Measurements from ENCODE around the gene DCTN5.
A peak's percentile ranks its signal among the peaks of the same experiment; 100 is the strongest.

Gene DCTN5

DNA sequence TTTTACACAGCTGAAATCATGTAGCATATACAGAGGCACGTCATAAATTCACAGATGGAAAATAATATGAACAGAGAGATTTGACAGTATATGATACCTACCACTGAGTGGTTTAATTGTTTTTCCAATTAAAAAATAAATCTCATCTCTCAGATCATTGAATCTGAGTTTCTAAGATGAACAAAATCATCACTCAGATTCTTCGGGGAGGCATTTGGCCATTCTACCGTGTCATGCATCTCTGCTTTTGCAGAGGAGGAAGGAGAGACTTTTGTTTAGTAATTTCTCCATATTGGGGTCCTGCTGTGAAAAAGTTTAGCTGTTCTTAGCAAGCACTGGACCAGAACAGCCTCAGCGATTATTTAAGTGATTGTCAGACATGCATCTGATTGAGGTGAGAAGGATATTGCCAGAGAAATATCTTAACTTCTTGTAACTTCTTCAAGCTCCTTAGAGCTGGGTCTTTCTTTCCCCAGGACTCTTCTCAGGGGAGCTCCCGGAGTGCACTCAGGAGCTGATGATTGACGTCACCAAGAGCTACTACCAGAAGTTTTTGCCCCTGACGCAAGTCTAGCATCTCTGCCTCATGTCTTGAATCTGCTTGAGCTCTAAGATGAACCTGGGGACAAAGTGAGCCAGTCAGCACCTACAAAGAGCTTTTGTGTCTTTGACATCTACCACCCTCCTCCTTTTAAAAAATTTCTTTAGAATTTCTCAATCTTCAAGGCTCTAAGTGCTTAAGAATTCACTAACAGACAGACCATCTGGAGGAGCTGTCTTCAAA lies 25.5 kb downstream of the DCTN5 start:
- DNase-seq: no peak

DNA sequence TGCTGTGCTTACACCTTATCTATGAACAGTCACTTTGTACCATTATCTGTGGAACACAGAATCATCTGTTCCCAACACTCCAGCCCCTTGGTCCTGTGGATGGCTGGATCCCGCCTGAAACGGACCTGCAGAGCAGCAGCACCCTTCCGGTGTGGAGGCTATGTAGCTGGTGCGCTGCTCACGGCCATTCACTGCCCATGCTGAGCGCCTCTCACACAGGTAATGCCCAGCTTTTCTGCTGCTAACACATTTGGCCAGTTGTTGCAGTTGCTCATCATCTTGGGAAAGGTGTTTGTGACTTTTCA lies 26.0 kb downstream of the DCTN5 start:
- DNase-seq: no peak

DNA sequence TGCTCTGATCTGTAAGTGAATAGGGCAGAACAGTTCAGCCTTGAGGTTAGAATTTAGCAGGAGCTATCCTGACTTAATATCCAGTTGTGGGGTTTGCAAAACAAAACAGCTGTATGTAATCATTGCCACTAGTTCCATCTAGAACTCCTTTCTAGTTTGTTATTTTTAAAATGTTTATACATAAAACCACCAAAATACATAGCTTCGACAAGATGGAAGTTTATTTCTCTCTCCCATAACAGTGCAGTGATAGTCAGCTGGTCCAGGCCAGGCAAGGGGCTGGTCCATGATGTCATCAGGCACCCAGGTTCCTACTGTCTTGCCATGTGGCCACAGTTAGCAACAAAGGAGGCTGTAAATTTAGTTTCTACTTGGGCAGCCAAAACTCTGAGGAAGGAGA lies 27.0 kb downstream of the DCTN5 start:
- DNase-seq: no peak

DNA sequence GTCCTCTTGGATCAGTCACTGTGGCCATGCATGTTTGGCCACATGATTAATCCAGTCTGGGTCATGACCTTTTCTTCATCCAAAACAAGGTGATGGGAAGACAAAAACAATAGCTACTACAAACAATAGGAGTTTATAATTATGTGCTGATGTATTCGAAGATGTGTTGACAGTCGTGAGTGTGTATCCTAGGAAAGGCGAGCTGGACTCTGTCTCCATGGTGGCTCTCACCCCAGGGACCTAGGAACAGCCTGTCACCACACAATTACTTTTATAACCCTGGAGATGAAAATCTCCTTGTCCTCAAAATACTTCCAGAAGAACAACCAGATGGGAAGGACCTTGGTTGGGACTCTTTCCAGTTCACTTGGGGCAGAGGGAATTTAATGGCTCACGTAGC lies 27.6 kb downstream of the DCTN5 start:
- DNase-seq: no peak

DNA sequence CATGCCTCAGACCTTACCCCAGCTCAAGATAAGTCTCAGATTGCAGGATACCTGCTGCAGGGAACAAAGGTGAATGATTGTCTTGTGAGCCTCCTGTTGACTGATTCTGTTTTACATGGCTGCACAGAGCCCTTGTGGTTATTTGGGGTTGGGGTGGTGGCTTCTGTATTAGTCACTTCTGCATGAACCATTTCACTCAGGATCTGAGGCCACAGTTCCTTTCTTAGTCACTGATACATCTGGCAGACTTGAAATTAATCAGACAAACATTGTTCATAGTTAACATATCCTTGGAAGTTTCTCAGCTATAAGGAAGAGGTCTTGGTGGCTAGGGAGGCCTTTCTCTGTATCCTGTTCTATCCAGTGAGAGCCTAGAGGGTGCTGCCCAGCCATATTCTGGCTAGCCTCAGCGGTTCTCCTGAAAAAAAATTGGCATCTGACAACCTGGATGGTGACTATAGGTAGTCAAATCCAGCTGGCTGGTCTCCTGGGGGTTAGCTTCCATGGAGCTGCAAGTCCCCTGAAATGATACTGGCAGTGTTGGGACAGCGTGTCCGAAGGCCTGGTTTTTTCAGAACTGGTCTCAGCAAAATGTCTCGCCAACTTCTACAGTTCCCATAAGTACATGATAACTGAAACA lies 29.0 kb downstream of the DCTN5 start:
- DNase-seq: no peak

DNA sequence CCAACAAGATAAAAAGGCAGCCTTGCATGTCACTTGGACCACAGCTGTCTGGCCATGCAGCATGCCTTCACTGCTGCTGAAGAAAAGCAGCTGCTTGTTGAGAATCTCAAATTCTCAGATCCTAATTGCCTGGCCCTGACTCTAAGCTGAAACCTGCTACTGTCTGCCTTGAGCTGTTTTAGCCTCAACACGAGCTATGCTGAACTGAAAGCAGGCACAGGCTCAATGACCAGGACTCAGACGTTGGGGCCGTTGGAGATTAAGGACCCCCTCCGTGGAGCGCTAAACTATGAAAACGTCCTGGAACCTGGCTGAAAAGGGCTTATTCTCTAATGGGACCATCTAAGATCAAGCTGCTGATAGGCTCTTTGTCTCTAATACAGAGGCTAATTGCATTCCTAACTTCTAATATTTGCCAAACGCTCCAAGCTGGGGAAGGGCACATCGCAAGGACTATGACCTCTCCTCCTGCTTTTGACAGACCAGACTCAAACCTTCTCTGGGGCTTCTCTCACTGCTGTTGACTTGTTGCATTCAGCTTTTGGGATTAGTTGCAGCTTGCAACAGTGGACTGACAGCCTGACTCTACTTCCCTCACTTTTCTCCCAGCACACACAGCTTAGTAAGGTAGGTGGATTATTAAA lies 32.8 kb downstream of the DCTN5 start:
- DNase-seq: no peak

DNA sequence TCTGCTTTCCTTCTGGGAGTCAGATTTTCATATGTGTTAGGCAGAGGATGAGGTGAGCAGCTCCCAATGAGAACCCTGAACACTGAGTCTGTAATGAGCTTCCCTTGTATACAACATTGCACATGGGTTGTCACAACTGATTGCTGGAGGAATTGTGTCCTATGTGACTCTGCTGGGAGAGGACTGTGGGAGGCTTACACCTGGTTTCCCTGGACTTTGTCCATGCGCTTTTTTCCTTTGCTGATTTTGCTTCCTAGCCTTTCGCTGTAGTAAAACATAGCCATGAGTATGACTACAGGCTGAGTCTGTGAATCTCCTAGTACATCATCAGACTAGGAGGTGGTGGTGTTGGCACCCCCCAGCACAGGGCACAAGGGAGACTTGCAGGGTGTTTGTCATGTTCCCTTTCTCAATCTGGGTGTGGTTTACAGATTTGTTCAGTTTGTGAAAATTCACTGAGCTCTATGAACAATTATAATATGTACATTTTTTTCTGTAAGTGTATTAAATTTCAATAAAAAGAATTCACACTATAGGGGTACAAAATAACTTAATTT lies 35.7 kb downstream of the DCTN5 start:
- no peak for DNase-seq

DNA sequence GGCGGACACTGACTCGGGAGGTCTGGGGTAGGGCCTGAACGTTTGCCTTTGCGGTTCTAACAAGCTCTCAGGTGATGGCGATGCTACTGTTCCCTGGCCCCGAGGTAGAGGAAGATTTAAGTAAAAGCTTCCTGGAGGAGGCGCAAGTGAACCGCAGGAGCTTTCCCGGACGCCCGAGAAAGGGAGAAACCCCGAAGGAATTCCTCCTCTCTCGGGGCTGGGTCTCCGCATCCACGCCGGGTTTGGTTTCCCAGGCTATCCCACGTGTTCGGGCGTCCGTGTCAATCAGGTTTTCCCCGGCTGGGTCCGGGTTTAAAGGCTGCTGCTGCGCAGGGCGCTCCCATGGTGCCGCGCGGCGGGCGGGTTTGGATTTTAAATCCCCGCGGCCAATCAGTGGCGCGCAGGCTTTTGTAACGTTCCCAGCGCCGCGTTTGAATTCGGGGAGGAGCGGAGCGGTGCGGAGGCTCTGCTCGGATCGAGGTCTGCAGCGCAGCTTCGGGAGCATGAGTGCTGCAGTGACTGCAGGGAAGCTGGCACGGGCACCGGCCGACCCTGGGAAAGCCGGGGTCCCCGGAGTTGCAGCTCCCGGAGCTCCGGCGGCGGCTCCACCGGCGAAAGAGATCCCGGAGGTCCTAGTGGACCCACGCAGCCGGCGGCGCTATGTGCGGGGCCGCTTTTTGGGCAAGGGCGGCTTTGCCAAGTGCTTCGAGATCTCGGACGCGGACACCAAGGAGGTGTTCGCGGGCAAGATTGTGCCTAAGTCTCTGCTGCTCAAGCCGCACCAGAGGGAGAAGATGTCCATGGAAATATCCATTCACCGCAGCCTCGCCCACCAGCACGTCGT lies 37.4 kb downstream of the DCTN5 start, which contains the start of gene PLK1:
PLK1 (plus strand) TSS at position 460 of the 844 bp plus-strand sequence; CDS start at position 504, 44 bp downstream.
- peak; percentile 38 for DNase-seq

DNA sequence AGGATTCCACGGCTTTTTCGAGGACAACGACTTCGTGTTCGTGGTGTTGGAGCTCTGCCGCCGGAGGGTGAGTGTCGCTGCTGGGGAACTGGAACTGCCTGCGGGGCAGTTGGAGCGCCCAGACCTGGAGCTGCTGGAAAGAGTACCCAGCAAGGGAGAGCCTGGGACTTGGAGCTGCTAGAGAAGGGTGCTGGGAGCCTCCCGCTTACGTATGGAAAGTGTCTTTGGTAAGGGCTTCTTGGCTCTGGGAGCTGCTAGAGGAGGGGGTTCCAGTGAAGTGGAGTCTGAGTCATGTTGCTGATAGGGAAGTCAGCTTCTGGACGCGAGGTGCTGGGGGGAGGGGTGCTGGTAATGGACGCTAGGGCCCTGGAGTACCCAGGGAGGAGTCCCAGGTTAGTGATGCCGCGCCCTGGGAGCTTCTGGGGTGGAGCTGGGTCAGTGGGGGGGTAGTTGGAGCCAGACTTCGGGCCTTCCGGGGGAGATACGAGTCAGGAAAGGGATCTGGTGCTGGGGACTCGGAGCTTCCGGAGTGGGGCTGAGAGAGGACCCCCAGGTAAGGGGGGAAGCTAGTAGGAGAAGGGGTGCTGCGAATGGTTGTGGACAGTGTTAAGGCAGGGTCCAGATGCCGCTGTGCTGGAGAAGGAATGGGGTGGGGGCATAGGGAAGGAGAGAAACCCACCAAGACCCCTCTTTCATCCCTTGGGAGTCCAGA lies 38.2 kb downstream of the DCTN5 start:
- DNase-seq: no peak

DNA sequence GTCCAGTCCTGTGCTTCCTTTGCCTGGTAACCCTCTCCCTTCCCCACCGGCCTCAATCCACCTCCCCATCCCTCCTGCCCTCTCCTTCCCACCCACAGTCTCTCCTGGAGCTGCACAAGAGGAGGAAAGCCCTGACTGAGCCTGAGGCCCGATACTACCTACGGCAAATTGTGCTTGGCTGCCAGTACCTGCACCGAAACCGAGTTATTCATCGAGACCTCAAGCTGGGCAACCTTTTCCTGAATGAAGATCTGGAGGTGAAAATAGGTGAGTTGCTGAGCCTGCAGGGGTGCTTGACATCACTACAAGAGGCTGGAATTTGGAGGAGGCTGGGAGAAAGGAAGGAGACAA lies 38.7 kb downstream of the DCTN5 start:
- no peak for DNase-seq

DNA sequence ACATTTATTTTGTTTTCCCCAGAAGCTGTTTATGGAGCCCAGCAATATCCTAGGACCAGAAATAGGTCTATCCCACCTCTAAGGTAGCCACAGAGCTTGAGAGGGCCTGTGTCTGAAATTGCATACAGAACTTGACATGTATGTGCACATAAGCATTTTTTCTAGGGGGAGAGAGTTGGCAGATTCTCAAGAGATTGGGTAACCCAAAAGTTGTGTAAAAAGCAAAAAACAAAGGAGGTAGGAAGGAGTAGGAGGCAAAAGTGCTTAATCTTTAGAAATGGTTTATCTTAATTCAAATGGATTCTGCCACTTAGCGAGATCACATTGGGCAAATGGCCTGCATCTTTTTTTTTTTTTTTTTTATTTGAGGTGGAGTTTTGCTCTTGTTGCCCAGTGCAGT lies 40.9 kb downstream of the DCTN5 start:
- DNase-seq: no peak

DNA sequence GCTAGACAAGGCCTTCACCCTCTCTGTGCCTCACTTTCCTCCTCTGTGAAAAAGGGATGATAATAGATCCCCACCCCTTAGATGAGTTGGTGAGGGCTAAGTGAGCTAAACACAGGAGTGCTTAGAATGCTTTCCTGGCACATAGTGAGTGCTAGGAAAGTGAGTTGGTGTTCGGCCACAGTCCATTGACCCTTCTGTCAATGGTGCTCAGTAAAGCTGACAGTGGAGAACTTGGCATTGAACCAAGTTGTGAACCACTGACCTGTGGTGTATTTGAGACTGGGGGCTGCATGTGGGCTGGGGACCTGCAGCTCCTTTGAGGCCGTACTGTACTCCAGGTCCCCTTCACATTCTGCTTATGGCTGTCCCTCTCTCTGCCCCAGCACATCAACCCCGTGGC lies 42.2 kb downstream of the DCTN5 start:
- no peak for DNase-seq

DNA sequence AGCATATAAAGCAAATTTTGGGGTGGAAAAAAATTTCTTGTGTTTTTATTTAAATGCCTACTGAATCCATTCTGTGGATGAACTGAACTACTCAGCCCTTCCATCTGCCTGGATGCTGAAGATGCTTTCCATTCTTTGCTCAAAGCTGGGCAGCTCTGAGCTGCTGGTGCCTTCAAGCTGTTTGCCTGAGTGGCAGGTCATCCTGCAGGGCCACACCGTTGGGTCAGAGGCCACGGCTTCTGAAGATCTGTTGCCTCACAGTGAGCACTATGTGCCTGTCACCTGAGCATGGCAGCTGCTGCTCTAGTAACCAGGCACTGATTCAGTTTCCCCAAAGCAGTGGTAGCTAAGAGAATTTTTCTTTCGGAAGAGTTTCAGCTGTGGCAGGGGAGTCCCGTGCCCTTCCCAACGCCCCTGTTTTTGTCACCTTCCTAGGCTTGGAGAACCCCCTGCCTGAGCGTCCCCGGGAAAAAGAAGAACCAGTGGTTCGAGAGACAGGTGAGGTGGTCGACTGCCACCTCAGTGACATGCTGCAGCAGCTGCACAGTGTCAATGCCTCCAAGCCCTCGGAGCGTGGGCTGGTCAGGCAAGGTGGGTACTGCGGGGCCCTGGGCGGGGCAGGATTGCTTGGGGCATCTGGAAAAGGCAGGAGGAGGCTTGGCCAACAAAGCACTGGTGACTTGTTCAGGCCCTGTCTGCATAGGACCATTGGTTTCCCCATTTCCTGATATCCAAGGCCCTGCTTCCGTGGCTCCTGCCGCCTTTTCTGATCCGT lies 46.0 kb downstream of the DCTN5 start:
- no peak for DNase-seq

DNA sequence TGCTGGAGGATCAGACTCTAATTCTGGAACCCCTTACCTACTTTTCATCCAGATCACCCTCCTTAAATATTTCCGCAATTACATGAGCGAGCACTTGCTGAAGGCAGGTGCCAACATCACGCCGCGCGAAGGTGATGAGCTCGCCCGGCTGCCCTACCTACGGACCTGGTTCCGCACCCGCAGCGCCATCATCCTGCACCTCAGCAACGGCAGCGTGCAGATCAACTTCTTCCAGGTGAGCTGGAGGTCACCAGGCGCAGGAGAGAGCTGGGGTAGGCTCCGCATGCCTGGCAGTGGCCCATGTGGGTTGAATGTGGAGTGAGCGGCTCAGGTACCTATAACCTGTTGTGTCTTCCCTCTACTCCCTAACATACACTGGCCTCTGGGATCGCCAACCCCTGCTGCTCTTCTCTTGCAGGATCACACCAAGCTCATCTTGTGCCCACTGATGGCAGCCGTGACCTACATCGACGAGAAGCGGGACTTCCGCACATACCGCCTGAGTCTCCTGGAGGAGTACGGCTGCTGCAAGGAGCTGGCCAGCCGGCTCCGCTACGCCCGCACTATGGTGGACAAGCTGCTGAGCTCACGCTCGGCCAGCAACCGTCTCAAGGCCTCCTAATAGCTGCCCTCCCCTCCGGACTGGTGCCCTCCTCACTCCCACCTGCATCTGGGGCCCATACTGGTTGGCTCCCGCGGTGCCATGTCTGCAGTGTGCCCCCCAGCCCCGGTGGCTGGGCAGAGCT lies 48.3 kb downstream of the DCTN5 start:
- no peak for DNase-seq

DNA sequence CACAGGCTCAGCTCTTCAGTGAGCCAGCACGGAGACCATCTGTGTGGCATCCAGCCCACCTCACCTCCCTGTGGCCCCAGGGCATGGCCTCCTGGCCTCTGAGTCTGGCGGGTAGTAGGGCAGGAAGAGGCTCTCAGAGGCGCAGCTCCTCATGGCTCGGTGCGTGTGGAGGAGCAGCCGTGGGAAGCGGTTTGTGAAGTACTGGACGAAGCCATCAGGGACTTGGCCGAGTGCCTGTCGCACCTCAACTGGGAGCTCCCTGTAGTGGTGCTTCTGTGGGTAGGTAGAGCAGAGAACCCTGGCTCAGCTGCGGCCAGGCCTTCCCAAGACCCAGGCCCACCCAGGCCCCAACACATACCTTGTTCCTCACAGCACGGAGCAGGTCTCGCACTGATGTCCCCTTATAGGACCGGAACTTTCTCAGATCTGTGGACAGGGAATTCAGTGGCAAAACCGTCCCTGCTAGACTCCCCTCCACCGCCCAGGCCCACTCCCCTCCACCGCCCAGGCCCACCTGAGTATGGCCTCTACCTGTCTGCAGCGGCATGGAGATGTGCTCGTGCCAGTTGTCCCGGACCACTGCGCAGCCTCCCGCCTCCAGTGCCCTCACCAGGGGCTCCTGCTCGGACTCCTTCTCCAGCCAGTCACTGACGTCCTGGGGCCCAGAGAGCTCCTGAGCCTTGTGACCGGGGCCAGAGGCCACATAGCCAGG lies 49.7 kb downstream of the DCTN5 start:
- no peak for DNase-seq

DNA sequence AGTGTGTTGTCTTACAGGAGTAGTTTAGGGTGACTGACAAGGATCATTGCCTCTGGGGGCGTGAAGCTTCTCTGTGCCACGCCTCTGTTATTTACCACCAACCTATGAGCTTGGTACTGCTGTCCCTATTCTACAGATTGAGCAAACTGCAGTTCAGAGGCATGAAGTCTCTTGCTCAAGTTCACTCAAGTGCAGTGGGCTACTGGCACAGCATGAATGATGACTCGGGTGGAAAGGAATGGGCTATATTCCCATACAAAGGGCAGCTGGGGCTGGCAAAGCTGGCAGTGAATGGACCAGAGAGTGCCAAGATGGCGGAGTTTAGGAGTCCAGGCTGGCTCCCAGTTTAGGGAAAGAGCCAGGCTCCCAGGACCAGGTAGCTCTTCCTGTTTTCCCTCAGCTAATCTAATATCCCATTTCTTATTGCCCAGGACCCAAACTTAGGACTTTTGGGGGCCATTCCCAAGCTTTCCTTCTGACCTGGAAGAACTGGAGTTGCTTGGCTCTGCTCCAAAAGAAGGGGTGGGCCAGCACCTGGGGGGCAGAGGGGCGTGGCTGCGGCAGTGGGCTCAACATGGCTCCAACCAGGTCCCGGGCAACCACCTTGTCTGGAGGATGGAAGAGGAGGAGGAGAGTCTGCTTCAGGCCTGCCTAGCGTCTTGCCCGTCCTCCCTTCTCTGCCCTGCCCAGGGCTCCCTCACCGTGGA lies 50.4 kb downstream of the DCTN5 start:
- no peak for DNase-seq

DNA sequence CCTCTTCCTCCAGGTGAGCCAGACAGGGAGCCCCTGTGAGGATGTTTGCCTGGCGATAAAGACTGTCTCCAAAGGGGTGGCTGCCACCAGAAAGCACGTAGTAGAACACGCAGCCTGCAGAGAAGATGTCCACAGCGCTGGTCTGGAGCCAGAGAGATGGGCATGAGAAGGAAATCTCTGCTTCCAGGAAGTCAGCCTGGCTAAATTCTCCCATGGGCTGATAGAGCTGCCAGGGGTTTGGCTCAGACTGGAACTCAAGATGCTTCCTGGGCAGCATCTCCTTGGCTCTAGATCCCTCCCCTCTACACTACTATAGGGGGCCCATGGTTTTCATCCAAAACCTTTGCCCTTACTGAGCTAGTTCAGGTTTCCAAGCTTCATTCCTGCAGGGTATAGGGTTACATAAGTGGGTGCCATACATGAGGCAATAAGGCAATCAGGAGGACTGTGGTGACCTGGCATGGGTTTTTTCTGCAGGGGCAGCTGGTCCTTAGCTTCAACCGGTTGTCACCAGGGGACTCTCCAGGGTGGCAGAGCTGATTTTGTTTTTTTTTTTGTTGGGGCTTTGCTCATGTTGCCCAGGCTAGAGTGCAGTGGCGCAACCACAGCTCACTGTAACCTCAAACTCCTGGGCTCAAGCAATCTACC lies 51.0 kb downstream of the DCTN5 start:
- DNase-seq: no peak

DNA sequence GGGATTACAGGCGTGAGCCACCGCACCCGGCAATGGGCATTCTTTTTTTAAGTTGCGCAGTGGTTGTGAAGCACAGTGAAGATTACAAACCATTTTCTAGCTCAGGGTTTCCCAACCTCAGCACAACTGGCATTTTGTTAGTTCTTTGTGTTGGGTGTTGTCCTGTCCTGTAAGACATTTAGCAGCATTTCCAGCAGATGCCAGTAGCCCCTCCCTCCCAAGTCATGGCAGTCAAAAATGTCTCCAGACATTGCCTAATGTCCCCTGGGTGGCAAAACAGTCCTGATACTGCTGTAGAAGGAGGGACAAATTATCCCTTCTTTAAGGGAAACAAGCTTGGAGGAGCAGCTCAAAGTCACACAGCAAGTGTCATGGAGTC lies 53.0 kb downstream of the DCTN5 start:
- DNase-seq: no peak
